DMS114 treated with DMSO at 0.1 percent for 48 hours (cell line): Measurements from ENCODE around the gene CD79A.
A peak's percentile ranks its signal among the peaks of the same experiment; 100 is the strongest.
"Not testable (repeated sequence)": the region's sequence is repeated elsewhere in the genome, so short reads cannot be mapped to it uniquely, and the experiment has no call there.

ENCODE experiments used
- DNase-seq: peaks from one replicate; lab custom pipeline; 2025; ENCODE audit not compliant: unreplicated experiment; lab: John Stamatoyannopoulos, UW

Gene CD79A

GRCh38 chr19:41862445-41862986, 14.6 kb upstream of the CD79A start:
- no peak for DNase-seq

GRCh38 chr19:41863209-41863931, 13.7 kb upstream of the CD79A start:
- no peak for DNase-seq

GRCh38 chr19:41864374-41864773, 12.7 kb upstream of the CD79A start:
- DNase-seq, result no peak

- DNase-seq, result no peak
Measured at GRCh38 chr19:41866284-41866683, 10.8 kb upstream of the CD79A start.

- DNase-seq, result no peak
Measured at GRCh38 chr19:41868120-41868988, 8.7 kb upstream of the CD79A start.

GRCh38 chr19:41868989-41869300, 8.1 kb upstream of the CD79A start:
- DNase-seq, result no peak

- DNase-seq, result no peak
Measured at GRCh38 chr19:41869374-41869955, 7.6 kb upstream of the CD79A start.

GRCh38 chr19:41870401-41870873, 6.6 kb upstream of the CD79A start:
- DNase-seq, result peak; percentile 28

GRCh38 chr19:41871573-41872383, 5.3 kb upstream of the CD79A start:
- no peak for DNase-seq

GRCh38 chr19:41872384-41872774, 4.7 kb upstream of the CD79A start:
- DNase-seq, result no peak

- peak; percentile 62 for DNase-seq
Measured at GRCh38 chr19:41872775-41873647, 4.1 kb upstream of the CD79A start.

- not testable (repeated sequence) for DNase-seq
Measured at GRCh38 chr19:41875973-41876372, 1.1 kb upstream of the CD79A start.

- no peak for DNase-seq
Measured at GRCh38 chr19:41877916-41878905, 1.1 kb downstream of the CD79A start.

- DNase-seq, result no peak
Measured at GRCh38 chr19:41879080-41879479, 2.0 kb downstream of the CD79A start.

GRCh38 chr19:41879670-41880328, 2.7 kb downstream of the CD79A start:
- DNase-seq, result no peak

GRCh38 chr19:41880329-41880708, 3.2 kb downstream of the CD79A start:
- no peak for DNase-seq

GRCh38 chr19:41882568-41883462, 5.7 kb downstream of the CD79A start, which contains the start of gene ARHGEF1:
ARHGEF1 (plus strand) TSS chr19:41883184; CDS start chr19:41888083, 4,899 bp downstream.
- DNase-seq, result no peak
